ENCODE measurements around the gene TMEM41B. TPM values are rescaled to one million over a fixed set of nuclear protein-coding genes. Genes with fewer than 3 reads are reported as not detected.
"Not testable (repeated sequence)": the region's sequence is repeated elsewhere in the genome, so short reads cannot be mapped to it uniquely, and the experiment has no call there.

Gene TMEM41B
- total RNA-seq, 1 donor = 34.2 TPM

DNA sequence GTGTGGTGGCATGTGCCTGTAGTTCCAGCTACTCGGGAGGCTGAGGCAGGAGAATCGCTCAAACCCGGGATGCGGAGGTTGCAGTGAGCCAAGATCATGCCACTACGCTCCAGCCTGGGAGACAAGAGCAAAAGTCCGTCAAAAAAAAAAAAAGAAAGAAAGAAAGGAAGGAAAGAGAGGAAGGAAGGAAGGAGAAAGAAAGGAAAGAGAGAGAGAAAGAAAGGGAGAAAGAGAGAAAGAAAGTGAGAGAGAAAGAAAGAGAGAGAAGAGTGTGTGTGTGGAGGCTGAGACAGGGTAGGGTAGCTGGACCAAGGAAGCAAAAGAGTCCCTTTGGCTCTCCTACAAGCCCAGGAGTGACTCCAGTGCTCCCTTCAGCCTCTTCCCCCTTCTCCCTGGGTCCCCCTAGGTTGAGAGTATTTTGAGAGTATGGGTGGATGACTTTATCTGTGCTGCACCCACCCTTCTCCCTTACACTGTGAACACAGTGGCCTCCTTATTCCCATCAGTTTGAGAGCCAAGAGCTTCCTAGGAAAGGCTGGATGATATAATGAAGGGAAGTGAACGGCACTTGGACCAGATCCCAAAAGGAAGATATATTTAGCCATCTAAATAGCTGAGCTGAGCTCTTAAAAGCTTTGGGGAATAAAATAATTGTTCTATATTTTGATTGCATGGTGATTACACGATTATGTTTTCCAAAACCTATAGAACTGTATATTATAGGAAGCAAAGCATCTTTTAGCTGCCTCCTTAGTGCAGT lies 39.7 kb downstream of the TMEM41B start:
- peaks cover 26% of the 10 kb centered on the region for H3K4me1 ChIP-seq (ENCODE audit: insufficient read depth, low read length)
- H3K4me3 ChIP-seq (ENCODE audit: low read length) = no peak overlapping the region
- H3K27me3 ChIP-seq (ENCODE audit: insufficient read depth, low read length) = no peaks in the 10 kb centered on the region
- no peaks in the 10 kb centered on the region for H3K9me3 ChIP-seq (ENCODE audit: low read depth, low read length)

GRCh38 chr11:9273376-9274336 lies 40.7 kb downstream of the TMEM41B start:
- Histone ChIP-seq H3K27me3 (ENCODE audit: insufficient read depth, low read length) (no peaks in the 10 kb centered on the region), H3K4me1 (ENCODE audit: insufficient read depth, low read length) (peaks cover 26% of the 10 kb centered on the region), H3K4me3 (ENCODE audit: low read length) (no peak overlapping the region), H3K9me3 (ENCODE audit: low read depth, low read length) (no peaks in the 10 kb centered on the region)

- no peak overlapping the region for H3K4me3 ChIP-seq (ENCODE audit: low read length)
- H3K4me1 ChIP-seq (ENCODE audit: insufficient read depth, low read length) = peaks cover 30% of the 10 kb centered on the region
- no peaks in the 10 kb centered on the region for H3K9me3 ChIP-seq (ENCODE audit: low read depth, low read length)
- H3K27me3 ChIP-seq (ENCODE audit: insufficient read depth, low read length) = no peaks in the 10 kb centered on the region
Measured at GRCh38 chr11:9269492-9270013, 44.8 kb downstream of the TMEM41B start.

GRCh38 chr11:9267680-9268079 lies 46.7 kb downstream of the TMEM41B start:
- Histone ChIP-seq H3K27me3 (ENCODE audit: insufficient read depth, low read length) (no peaks in the 10 kb centered on the region), H3K4me1 (ENCODE audit: insufficient read depth, low read length) (peaks cover 17% of the 10 kb centered on the region), H3K9me3 (ENCODE audit: low read depth, low read length) (no peaks in the 10 kb centered on the region), H3K4me3 (ENCODE audit: low read length) (no peak overlapping the region)

GRCh38 chr11:9266926-9267325 lies 47.5 kb downstream of the TMEM41B start:
- peaks cover 13% of the 10 kb centered on the region for H3K4me1 ChIP-seq (ENCODE audit: insufficient read depth, low read length)
- no peaks in the 10 kb centered on the region for H3K9me3 ChIP-seq (ENCODE audit: low read depth, low read length)
- H3K4me3 ChIP-seq (ENCODE audit: low read length) = no peak overlapping the region
- H3K27me3 ChIP-seq (ENCODE audit: insufficient read depth, low read length) = no peaks in the 10 kb centered on the region

DNA sequence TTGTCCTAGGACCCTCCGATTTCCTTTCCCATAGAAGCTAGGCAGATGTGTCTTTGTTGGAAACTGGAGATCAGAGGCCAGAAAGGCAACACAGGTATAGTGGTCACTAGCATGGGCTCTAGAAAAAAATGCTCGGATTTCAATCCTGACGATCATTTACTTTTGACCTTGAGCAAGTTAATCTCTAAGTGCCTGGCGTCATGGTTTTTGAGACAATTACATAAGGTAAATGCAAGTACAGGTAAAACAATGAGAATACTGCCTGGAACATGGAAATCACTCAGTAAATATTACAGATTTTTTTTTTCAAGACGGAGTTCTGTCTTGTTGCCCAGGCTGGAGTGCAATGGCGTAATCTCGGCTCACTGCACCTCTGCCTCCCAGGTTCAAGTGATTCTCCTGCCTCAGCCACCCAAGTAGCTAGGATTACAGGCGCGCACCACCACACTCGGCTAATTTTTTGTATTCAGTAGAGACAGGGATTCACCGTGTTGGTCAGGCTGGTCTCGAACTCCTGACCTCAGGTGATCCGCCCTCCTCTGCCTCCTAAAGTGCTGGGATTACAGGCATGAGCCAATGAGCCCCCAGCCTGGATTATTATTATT lies 48.2 kb downstream of the TMEM41B start:
- Histone ChIP-seq H3K27me3 (ENCODE audit: insufficient read depth, low read length) (no peaks in the 10 kb centered on the region), H3K4me1 (ENCODE audit: insufficient read depth, low read length) (peaks cover 18% of the 10 kb centered on the region), H3K4me3 (ENCODE audit: low read length) (no peak overlapping the region), H3K9me3 (ENCODE audit: low read depth, low read length) (no peaks in the 10 kb centered on the region)

DNA sequence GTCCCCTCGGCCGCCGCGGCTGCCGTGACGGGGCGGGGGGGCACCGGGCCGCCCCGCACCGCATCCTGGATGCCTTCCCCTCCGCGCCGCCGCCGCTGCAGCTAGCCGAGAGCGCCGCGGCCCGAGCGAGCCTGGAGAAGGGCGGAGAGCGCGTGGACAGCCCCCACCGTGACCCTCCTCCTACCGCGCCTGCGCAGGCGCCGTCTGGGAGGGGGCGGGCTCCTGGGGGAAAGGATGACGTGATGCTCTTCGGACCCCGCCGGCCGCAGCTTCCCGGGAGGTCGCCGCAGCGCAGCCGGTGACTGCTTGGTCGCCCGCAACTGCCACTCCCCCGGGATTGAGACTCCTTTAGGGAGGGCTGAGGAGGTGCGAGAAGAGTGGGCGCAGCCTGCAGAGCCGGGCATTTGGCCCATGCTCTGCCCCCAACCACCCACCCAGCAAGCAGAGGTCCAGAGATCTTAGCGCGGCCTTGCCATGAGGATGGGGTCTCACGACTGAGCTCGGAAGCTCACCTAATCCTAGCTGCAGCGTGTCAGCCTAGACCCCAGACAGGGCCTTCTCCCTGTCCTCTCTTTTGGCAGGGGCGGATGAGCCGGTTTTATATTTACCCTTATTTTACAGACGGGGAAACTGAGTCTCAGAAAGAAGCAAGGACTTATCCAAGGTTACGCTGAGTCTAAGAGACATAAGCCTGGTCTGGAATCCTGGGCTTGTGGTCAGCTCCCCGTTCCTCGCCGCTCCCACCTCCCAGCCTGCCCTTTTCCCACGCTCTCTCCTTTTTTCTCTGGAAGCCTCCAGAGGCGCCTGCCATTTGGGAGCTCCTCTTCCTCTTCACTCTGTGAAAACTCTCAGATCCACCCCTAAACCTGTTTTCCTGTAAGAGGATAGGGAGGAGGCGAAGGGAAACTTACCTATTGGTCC lies 48.9 kb downstream of the TMEM41B start, which contains the start of gene DENND5A:
TSS of gene DENND5A (minus strand) at position 140 of the 921 bp plus-strand sequence. CDS start 281 bp downstream, outside the sequence.
- Histone ChIP-seq H3K4me3 (ENCODE audit: low read length) (peak within 1 kb of the TSS; percentile 83), H3K9me3 (ENCODE audit: low read depth, low read length) (no peaks in the 10 kb centered on the region)

GRCh38 chr11:9264316-9265210 lies 49.8 kb downstream of the TMEM41B start:
- Histone ChIP-seq H3K27me3 (ENCODE audit: insufficient read depth, low read length) (no peaks in the 10 kb centered on the region), H3K9me3 (ENCODE audit: low read depth, low read length) (no peaks in the 10 kb centered on the region), H3K4me3 (ENCODE audit: low read length) (peak overlapping the region; percentile 83), H3K4me1 (ENCODE audit: insufficient read depth, low read length) (peaks cover 35% of the 10 kb centered on the region)

More for the DNA sequence above, 48.9 kb downstream of the TMEM41B start, which contains the start of gene DENND5A:
- Histone ChIP-seq H3K27me3 (ENCODE audit: insufficient read depth, low read length) (no peaks in the 10 kb centered on the region), H3K4me1 (ENCODE audit: insufficient read depth, low read length) (peaks cover 26% of the 10 kb centered on the region)

- Histone ChIP-seq H3K4me1 (ENCODE audit: insufficient read depth, low read length) (peaks cover 36% of the 10 kb centered on the region), H3K27me3 (ENCODE audit: insufficient read depth, low read length) (no peaks in the 10 kb centered on the region), H3K9me3 (ENCODE audit: low read depth, low read length) (no peaks in the 10 kb centered on the region), H3K4me3 (ENCODE audit: low read length) (peak overlapping the region; percentile 83)
Measured at GRCh38 chr11:9263840-9264315, 50.5 kb downstream of the TMEM41B start.

DNA sequence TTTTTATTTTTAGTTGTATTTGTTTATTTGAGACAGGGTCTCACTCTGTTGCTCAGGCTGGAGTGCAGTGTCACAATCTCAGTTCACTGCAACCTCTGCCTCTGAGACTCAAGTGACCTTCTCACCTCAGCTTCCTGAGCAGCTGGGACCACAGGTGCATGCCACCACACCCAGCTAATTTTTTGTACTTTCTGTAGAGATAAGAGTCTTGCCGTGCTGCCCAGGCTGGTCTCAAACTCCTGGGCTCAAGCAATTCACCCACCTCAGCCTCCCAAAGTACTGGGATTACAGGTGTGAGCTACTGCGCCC lies 53.6 kb downstream of the TMEM41B start:
- H3K27me3 ChIP-seq (ENCODE audit: insufficient read depth, low read length) = not testable (repeated sequence)

DNA sequence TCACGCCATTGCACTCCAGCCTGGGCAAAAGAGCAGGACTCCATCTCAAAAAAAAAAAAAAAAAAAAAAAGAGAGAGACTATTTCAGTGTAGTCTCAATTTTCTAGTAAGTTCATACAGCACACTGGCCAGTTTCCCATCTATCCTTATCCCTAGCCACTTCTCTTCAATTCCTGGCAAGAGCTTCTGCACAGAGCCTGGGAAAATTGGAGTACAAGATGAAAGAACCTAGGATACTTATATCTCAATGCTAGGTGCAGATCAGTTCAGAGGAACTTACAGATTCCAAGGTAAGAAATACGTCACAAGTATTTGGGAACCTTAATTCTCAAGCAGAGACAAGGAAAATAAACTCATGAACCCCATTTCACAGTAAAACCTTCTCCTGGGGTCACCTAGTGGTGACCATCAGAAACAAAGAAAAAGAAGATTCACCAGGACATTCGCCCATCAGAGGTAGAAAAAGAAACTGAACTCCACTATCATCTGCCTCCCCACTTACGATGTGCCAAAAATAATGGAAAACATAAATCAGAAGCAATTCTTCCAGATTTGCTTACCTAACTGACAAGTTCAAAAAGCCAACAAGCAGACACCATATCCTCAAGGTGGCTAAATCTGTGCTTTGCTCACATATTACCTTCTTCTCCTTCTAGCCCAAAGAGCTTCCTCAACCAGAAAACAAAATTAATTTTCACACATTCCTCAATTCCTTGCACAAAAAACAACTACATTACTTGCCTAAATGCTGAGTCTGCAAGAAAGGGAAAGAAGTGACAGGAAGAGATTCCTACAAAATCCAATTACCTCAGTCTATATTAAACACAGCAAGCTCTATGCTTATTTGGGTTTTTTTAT lies 54.2 kb downstream of the TMEM41B start:
- no peaks in the 10 kb centered on the region for H3K9me3 ChIP-seq (ENCODE audit: low read depth, low read length)
- H3K4me3 ChIP-seq (ENCODE audit: low read length) = no peak overlapping the region
- H3K27me3 ChIP-seq (ENCODE audit: insufficient read depth, low read length) = no peaks in the 10 kb centered on the region
- H3K4me1 ChIP-seq (ENCODE audit: insufficient read depth, low read length) = peaks cover 29% of the 10 kb centered on the region

More for the DNA sequence above, 53.6 kb downstream of the TMEM41B start:
- H3K4me3 ChIP-seq (ENCODE audit: low read length); H3K9me3 ChIP-seq (ENCODE audit: low read depth, low read length): not testable (repeated sequence)
- peaks cover 34% of the 10 kb centered on the region for H3K4me1 ChIP-seq (ENCODE audit: insufficient read depth, low read length)

DNA sequence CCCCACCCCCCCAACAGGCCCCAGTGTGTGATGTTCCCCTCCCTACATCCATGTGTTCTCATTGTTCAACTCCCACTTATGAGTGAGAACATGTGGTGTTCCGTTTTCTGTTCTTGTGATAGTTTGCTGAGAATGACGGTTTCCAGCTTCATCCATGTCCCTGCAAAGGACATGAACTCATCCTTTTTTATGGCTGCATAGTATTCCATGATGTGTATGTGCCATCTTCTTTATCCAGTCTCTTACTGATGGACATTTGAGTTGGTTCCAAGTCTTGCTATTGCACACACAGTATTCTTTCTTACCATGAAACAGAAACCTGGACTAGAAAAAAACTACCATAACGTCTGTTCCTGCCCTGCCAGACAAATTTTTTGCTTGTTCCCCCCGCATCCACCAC lies 56.1 kb downstream of the TMEM41B start:
- not testable (repeated sequence) for H3K4me3 ChIP-seq (ENCODE audit: low read length); H3K27me3 ChIP-seq (ENCODE audit: insufficient read depth, low read length); H3K9me3 ChIP-seq (ENCODE audit: low read depth, low read length)
- H3K4me1 ChIP-seq (ENCODE audit: insufficient read depth, low read length) = peaks cover 34% of the 10 kb centered on the region
